Measurements from ENCODE around the gene GRM8.

The GRM8 gene

DNA sequence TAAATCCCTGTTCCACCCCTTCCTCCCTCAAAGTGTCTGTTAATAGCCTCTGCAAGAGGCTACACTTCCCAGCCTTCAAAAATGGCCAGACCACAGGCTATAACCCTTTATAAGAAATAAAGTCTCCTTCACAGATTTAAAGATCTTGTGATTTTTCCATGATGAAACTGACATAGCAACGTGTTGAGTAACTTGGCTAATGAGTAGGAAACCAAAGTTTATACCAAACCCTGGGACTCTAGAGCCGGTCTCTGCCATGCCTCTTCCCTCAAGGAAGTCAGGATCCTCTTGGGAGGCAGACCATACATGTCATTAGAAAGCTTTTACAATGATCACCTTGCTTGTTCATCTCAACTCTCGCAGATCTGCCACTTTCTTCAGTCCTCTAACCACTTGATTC lies 44.4 kb downstream of the GRM8 start:
- TF ChIP-seq, protein P1, sequence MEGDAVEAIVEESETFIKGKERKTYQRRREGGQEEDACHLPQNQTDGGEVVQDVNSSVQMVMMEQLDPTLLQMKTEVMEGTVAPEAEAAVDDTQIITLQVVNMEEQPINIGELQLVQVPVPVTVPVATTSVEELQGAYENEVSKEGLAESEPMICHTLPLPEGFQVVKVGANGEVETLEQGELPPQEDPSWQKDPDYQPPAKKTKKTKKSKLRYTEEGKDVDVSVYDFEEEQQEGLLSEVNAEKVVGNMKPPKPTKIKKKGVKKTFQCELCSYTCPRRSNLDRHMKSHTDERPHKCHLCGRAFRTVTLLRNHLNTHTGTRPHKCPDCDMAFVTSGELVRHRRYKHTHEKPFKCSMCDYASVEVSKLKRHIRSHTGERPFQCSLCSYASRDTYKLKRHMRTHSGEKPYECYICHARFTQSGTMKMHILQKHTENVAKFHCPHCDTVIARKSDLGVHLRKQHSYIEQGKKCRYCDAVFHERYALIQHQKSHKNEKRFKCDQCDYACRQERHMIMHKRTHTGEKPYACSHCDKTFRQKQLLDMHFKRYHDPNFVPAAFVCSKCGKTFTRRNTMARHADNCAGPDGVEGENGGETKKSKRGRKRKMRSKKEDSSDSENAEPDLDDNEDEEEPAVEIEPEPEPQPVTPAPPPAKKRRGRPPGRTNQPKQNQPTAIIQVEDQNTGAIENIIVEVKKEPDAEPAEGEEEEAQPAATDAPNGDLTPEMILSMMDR (IDR thresholded peaks at IDR 0.05; ENCODE audit: extremely low read depth, missing control alignments), result no peak
- no peak for DNase-seq (ENCODE audit: low spot score)

GRCh38 chr7:127207806-127208205 lies 44.9 kb downstream of the GRM8 start:
- DNase-seq (ENCODE audit: low spot score), result no peak
- TF ChIP-seq, protein P1 (IDR thresholded peaks at IDR 0.05; ENCODE audit: extremely low read depth, missing control alignments), result no peak

GRCh38 chr7:127207230-127207629 lies 45.5 kb downstream of the GRM8 start:
- DNase-seq (ENCODE audit: low spot score), result no peak
- TF ChIP-seq, protein P1 (IDR thresholded peaks at IDR 0.05; ENCODE audit: extremely low read depth, missing control alignments), result no peak

DNA sequence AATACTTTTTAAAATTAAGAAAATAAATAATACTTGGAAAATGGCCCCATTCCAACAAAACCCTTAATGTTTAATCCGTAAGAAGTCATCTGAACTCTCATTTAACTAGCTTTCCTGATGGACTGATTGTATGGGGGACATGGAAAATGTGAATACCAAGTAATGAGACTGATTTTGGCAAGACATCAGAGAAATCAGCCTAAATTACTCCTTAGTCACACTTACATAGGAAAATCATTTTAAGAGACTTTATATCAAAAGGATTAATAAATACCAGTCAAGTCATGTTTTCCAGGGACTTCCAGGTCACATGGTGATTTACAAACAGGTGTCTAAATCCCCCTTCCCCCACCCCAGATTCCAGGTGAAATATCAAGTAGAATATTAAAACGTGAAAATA lies 58.2 kb downstream of the GRM8 start:
- TF ChIP-seq, protein P1 (IDR thresholded peaks at IDR 0.05; ENCODE audit: extremely low read depth, missing control alignments), result no peak
- DNase-seq (ENCODE audit: low spot score), result no peak

DNA sequence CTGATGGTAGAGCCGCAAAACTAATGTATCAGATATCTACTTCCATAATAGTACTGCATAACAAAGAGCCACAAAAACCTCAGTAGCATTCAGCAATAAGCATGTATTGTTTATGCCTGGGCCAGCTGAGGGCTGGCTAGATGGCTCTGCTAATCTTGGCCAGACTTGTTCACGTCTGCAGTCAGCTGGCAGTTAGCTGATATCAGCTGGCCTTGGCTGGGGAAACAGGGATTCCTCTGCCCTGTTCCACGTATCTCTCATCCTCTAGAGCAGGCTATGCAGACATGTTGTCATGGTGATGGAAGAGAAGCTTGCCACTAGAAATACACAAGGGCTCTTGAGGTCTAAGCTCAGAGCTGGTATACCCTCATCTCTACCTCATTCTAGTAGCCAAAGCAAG lies 62.9 kb downstream of the GRM8 start:
- no peak for DNase-seq (ENCODE audit: low spot score)
- TF ChIP-seq, protein P1 (IDR thresholded peaks at IDR 0.05; ENCODE audit: extremely low read depth, missing control alignments), result no peak

DNA sequence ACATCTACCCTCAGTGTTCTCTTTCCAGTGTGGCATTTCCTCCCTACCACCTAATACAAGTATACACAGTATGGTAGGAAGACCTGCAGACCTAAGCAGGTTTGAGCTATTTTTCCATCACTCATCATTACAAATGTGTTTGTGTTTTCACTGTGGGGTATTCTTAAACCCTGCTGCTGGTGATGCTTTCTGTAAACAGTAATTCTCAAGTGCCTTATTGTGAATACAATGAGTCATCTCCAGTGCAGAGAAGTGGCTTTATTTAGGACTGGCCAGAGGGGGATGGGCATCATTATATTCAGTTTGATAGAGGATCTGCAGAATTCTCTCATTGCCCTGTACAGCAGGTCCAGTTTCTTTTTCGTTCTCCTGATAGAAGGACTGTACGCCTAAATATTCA lies 63.7 kb downstream of the GRM8 start:
- DNase-seq (ENCODE audit: low spot score), result no peak
- TF ChIP-seq, protein P1 (IDR thresholded peaks at IDR 0.05; ENCODE audit: extremely low read depth, missing control alignments), result no peak

DNA sequence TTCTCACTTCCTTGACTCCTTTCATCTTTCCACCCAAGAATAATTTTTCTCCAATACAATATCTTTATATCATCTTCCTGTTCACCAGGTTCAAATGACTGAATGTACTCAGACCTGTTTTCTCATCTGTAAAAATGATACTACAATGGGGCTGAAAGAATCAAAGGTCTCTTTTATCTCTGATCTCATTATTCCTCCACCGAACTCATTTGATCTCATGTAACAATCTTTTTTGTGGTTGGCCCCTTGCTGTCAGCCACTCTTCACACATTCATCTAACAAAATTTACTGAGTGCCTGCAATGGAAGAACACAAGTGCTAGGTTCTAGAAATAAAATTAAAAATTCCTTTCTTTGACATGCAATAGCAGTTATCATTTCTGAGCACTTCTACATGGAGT lies 65.0 kb downstream of the GRM8 start:
- no peak for DNase-seq (ENCODE audit: low spot score)
- TF ChIP-seq, protein P1 (IDR thresholded peaks at IDR 0.05; ENCODE audit: extremely low read depth, missing control alignments), result no peak
